HEK293 (cell line): Measurements from ENCODE around the gene HOXA3.

Source experiments
- CTCF ChIA-PET: fragments of 350-600 bp; formaldehyde crosslinking; extraction: SDS; loops from one replicate; lab custom pipeline; 2021; ENCODE audit warnings: antibody characterized with exemption; lab: Yijun Ruan, JAX
- POLR2A ChIA-PET: fragments of 300-600 bp; formaldehyde crosslinking; extraction: SDS; loops from one replicate; lab custom pipeline; 2020; ENCODE audit warnings: antibody characterized with exemption, inconsistent platforms; lab: Yijun Ruan, JAX
- H3K27ac ChIP-seq: fragments of 200-500 bp; sonication (Bioruptor generic); 2 replicates; pipeline ENCODE4 v1.5.1; 2014; ENCODE audit warnings: low read depth, low read length, control low read depth, inconsistent platforms; ENCODE audit errors: extremely low read depth
- H3K36me3 ChIP-seq, 2 experiments: fragments of 200-500 bp in 1 of 2; sonication (Bioruptor generic) in 1 of 2; 1 replicate in 1 of 2; 2 replicates in 1 of 2; pipeline ENCODE4 v1.5.1; 2014 to 2017; ENCODE audit warnings: inconsistent platforms in 2 of 2, low read length in 2 of 2; ENCODE audit not compliant: control insufficient read depth in 2 of 2, insufficient read depth in 1 of 2
- H3K4me1 ChIP-seq: fragments of 200-500 bp; sonication (Bioruptor generic); 2 replicates; pipeline ENCODE4 v1.5.1; 2014; ENCODE audit warnings: mild to moderate bottlenecking, low read length, inconsistent platforms; ENCODE audit not compliant: control insufficient read depth, insufficient read depth
- H3K4me3 ChIP-seq: 2 replicates; pipeline ENCODE4 v1.5.1; 2011; ENCODE audit warnings: low read depth, mild to moderate bottlenecking, control low read depth, low read length, moderate library complexity
- H3K9me3 ChIP-seq: fragments of 200-500 bp; sonication (Bioruptor generic); 2 replicates; pipeline ENCODE4 v1.5.1; 2014; ENCODE audit warnings: low read depth, low read length, inconsistent platforms; ENCODE audit not compliant: control insufficient read depth, insufficient read depth
- BCL11A ChIP-seq: fragments of 450-650 bp; formaldehyde crosslinking; IDR thresholded peaks from 2 replicates; pipeline ENCODE4 v1.5.1; 2016; ENCODE audit warnings: low read depth, missing biosample characterization, missing genetic modification characterization
- IKZF3 ChIP-seq: fragments of 450-650 bp; IDR thresholded peaks from 2 replicates; pipeline ENCODE4 v1.5.0; 2018; ENCODE audit warnings: missing biosample characterization, mild to moderate bottlenecking, missing genetic modification characterization, moderate library complexity
- PRDM1 ChIP-seq: fragments of 450-650 bp; formaldehyde crosslinking; IDR thresholded peaks from 2 replicates; pipeline ENCODE4; 2016; ENCODE audit warnings: missing biosample characterization, missing genetic modification characterization
- RBAK ChIP-seq: fragments of 450-650 bp; formaldehyde crosslinking; IDR thresholded peaks from 2 replicates; pipeline ENCODE4 v1.5.1; 2016; ENCODE audit warnings: missing biosample characterization, missing genetic modification characterization
- ZBTB8A ChIP-seq: fragments of 450-650 bp; formaldehyde crosslinking; IDR thresholded peaks from 2 replicates; pipeline ENCODE4 v1.5.1; 2016; ENCODE audit warnings: missing biosample characterization, missing genetic modification characterization
- ZFP3 ChIP-seq: fragments of 450-650 bp; formaldehyde crosslinking; IDR thresholded peaks from 2 replicates; pipeline ENCODE4 v1.5.1; 2016; ENCODE audit warnings: low read depth, missing biosample characterization, missing genetic modification characterization
- ZFP69B ChIP-seq: fragments of 450-650 bp; formaldehyde crosslinking; IDR thresholded peaks from 2 replicates; pipeline ENCODE4 v1.5.1; 2016; ENCODE audit warnings: missing biosample characterization, missing genetic modification characterization
- ZNF157 ChIP-seq: fragments of 450-650 bp; formaldehyde crosslinking; IDR thresholded peaks from 2 replicates; pipeline ENCODE4 v1.5.1; 2016; ENCODE audit warnings: missing biosample characterization, missing genetic modification characterization
- ZNF169 ChIP-seq: fragments of 450-650 bp; formaldehyde crosslinking; IDR thresholded peaks from 2 replicates; pipeline ENCODE4 v1.5.1; 2016; ENCODE audit warnings: missing biosample characterization, missing genetic modification characterization
- ZNF2 ChIP-seq: fragments of 450-650 bp; formaldehyde crosslinking; IDR thresholded peaks from 2 replicates; pipeline ENCODE4 v1.5.1; 2016; ENCODE audit warnings: missing biosample characterization, missing genetic modification characterization
- ZNF266 ChIP-seq: fragments of 450-650 bp; formaldehyde crosslinking; IDR thresholded peaks from 2 replicates; pipeline ENCODE4 v1.5.1; 2016; ENCODE audit warnings: missing biosample characterization, missing genetic modification characterization, low read depth
- ZNF311 ChIP-seq: fragments of 450-650 bp; formaldehyde crosslinking; IDR thresholded peaks from 2 replicates; pipeline ENCODE4 v1.5.1; 2017; ENCODE audit warnings: missing biosample characterization, missing genetic modification characterization, borderline replicate concordance
- ZNF335 ChIP-seq: fragments of 450-650 bp; formaldehyde crosslinking; conservative IDR thresholded peaks from 2 replicates; pipeline ENCODE4 v1.5.1; 2016; ENCODE audit warnings: missing biosample characterization, missing genetic modification characterization
- ZNF341 ChIP-seq: fragments of 450-650 bp; formaldehyde crosslinking; IDR thresholded peaks from 2 replicates; pipeline ENCODE4; 2016; ENCODE audit warnings: low read depth, missing biosample characterization, missing genetic modification characterization
- ZNF366 ChIP-seq: fragments of 450-650 bp; formaldehyde crosslinking; conservative IDR thresholded peaks from 2 replicates; pipeline ENCODE4 v1.5.1; 2016; ENCODE audit warnings: missing biosample characterization, missing genetic modification characterization
- ZNF391 ChIP-seq: fragments of 450-650 bp; formaldehyde crosslinking; IDR thresholded peaks from 2 replicates; pipeline ENCODE4 v1.5.1; 2016; ENCODE audit warnings: low read depth, missing biosample characterization, missing genetic modification characterization, borderline replicate concordance
- ZNF529 ChIP-seq: fragments of 450-650 bp; formaldehyde crosslinking; IDR thresholded peaks from 2 replicates; pipeline ENCODE4 v1.5.1; 2017; ENCODE audit warnings: missing genetic modification characterization, missing biosample characterization; ENCODE audit not compliant: insufficient replicate concordance
- ZNF549 ChIP-seq: fragments of 450-650 bp; IDR thresholded peaks from 2 replicates; pipeline ENCODE4 v1.5.1; 2018; ENCODE audit warnings: missing biosample characterization, missing genetic modification characterization, mild to moderate bottlenecking, inconsistent platforms, moderate library complexity
- ZNF629 ChIP-seq: fragments of 450-650 bp; formaldehyde crosslinking; IDR thresholded peaks from 2 replicates; pipeline ENCODE4 v1.5.1; 2017; ENCODE audit warnings: missing biosample characterization, missing genetic modification characterization
- TF ChIP-seq, protein P1 (sequence below): fragments of 450-650 bp; IDR thresholded peaks from 2 replicates; pipeline ENCODE4 v1.5.1; 2018; ENCODE audit warnings: missing biosample characterization, missing genetic modification characterization
- TF ChIP-seq, protein P2 (sequence below): fragments of 450-650 bp; formaldehyde crosslinking; IDR thresholded peaks from 2 replicates; pipeline ENCODE4 v1.5.1; 2016; ENCODE audit warnings: missing biosample characterization, missing genetic modification characterization
- TF ChIP-seq, protein P3 (sequence below): fragments of 450-650 bp; formaldehyde crosslinking; IDR thresholded peaks from 2 replicates; pipeline ENCODE4 v1.5.1; 2016; ENCODE audit warnings: missing biosample characterization, missing genetic modification characterization
- TF ChIP-seq, protein P4 (sequence below): fragments of 450-650 bp; formaldehyde crosslinking; IDR thresholded peaks from 2 replicates; pipeline ENCODE4 v1.5.1; 2017; ENCODE audit warnings: missing biosample characterization, mild to moderate bottlenecking, missing genetic modification characterization, moderate library complexity
- TF ChIP-seq, protein P5 (sequence below): fragments of 450-650 bp; formaldehyde crosslinking; conservative IDR thresholded peaks from 2 replicates; pipeline ENCODE4 v1.5.1; 2016; ENCODE audit warnings: low read depth, missing biosample characterization, missing genetic modification characterization
- TF ChIP-seq, protein P6 (sequence below): fragments of 450-650 bp; formaldehyde crosslinking; IDR thresholded peaks from 2 replicates; pipeline ENCODE4 v1.5.1; 2016; ENCODE audit warnings: missing biosample characterization, missing genetic modification characterization

HOXA3 gene

DNA sequence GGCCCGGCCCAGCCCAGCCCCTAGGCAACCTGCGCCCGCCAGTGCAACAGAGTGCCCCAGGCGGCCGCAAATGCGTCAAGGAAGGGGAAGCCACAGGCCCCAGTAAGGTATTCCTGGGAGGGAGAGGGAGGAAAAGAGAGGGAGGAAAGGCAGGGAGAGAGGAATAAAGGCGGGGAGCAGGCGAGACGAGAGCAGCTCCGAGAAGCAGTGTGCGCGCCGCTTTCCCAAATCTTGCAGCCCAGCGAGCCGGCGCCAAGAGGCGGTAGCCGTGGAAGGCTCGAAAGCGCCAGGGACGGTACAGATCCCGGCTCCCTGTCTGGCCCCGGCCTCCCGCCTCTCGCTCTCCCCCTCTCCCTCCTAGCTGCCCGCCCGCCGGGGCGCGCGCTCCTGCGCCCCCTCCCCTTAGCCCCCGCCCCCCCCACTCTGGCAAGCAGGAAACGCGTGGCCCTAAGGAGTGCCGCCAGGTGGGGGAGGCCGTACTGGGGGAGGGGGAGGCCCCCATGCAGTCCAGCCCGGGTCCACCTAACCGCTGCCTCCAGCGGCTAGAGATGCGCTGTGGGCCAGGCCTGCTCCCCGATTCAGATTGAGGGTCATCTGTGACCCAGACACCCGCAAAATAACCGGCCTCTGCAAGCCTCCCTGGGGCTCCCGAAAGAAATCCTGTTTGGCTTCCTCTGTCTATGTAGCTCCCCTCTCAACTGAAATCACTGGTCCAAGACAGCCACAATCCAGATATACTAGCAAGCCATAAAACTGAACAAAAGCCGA, 17.5 kb upstream of the HOXA3 start (continued):
- TF ChIP-seq ZNF629 (tag by site-specific recombination): no peak
- TF ChIP-seq, protein P1, sequence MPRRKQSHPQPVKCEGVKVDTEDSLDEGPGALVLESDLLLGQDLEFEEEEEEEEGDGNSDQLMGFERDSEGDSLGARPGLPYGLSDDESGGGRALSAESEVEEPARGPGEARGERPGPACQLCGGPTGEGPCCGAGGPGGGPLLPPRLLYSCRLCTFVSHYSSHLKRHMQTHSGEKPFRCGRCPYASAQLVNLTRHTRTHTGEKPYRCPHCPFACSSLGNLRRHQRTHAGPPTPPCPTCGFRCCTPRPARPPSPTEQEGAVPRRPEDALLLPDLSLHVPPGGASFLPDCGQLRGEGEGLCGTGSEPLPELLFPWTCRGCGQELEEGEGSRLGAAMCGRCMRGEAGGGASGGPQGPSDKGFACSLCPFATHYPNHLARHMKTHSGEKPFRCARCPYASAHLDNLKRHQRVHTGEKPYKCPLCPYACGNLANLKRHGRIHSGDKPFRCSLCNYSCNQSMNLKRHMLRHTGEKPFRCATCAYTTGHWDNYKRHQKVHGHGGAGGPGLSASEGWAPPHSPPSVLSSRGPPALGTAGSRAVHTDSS: no peak
- peak; percentile 56; the same call in 1 of the 2 replicates for TF ChIP-seq ZFP69B
- TF ChIP-seq IKZF3 (tag by site-specific recombination): peak; percentile 63
- no peak for TF ChIP-seq ZFP3 (tag by site-specific recombination)
- TF ChIP-seq ZNF169 (tag by site-specific recombination): no peak
- TF ChIP-seq ZNF311 (tag by site-specific recombination): no peak
- no peak for TF ChIP-seq ZNF157
- TF ChIP-seq, protein P2, sequence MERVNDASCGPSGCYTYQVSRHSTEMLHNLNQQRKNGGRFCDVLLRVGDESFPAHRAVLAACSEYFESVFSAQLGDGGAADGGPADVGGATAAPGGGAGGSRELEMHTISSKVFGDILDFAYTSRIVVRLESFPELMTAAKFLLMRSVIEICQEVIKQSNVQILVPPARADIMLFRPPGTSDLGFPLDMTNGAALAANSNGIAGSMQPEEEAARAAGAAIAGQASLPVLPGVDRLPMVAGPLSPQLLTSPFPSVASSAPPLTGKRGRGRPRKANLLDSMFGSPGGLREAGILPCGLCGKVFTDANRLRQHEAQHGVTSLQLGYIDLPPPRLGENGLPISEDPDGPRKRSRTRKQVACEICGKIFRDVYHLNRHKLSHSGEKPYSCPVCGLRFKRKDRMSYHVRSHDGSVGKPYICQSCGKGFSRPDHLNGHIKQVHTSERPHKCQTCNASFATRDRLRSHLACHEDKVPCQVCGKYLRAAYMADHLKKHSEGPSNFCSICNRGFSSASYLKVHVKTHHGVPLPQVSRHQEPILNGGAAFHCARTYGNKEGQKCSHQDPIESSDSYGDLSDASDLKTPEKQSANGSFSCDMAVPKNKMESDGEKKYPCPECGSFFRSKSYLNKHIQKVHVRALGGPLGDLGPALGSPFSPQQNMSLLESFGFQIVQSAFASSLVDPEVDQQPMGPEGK: peak; percentile 96
- TF ChIP-seq ZNF529 (tag by site-specific recombination): no peak
- TF ChIP-seq ZBTB8A (tag by site-specific recombination): peak; percentile 46
- no peak for TF ChIP-seq ZNF391 (tag by site-specific recombination)
- TF ChIP-seq BCL11A: peak; percentile 65; the same call in 1 of the 2 replicates

DNA sequence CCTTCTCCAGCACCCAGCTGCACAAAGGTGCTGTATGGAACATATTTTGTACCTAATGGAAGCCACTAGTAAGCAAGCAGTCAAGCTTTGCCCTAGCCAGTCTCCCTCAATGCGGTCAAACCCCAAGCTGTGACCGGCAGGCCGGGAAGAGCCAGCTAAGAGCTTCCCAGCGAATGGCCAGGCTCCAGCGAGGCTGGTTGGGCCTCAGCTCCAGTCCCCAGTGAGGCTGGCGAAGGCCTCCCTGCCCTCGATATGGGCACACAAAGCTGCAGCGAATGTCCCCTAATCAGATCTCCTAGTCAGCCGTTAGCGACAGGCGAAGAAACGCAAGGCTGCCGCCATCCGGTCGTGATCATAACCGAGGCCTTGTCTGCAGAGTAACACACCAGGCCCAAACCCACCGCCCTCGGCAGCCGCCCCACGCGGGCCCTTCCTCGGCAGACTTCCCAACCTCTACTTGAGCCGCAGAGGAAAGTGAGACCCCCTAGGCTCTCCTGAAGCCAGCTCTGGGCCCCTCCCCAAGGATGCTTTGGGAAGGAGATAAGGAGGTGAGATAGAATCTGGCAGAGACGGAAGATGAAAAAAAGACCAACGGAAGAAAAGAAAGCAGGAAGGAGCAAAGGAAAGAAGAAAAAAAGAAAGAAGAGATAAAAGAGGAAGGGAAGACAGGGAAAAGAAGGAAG, 16.0 kb upstream of the HOXA3 start:
- Histone ChIP-seq H3K36me3 (peaks cover 15 to 41% of the 10 kb centered on the region in 2 experiments), H3K27ac (peak overlapping the region; percentile 100), H3K9me3 (no peaks in the 10 kb centered on the region), H3K4me3 (peak overlapping the region; percentile 76), H3K4me1 (peaks cover 7% of the 10 kb centered on the region; the same call in 1 of the 2 replicates)
- ChIA-PET CTCF (interaction anchor here (0.6 to 1.6 kb wide), 9 partner anchors 14 to 1313 kb away, joined by 3 to 7 read pairs (median 4); no protein-coding TSS in a partner anchor), POLR2A (interaction anchor here (0.6 to 11.2 kb wide), 13 partner anchors 11 to 1585 kb away, joined by 3 to 237 read pairs (median 9); partner anchors contain the start of genes CBX3, HOXA11, HOXA5 and HOXA7)
- no peak for TF ChIP-seq ZNF549
- TF ChIP-seq, protein P3, sequence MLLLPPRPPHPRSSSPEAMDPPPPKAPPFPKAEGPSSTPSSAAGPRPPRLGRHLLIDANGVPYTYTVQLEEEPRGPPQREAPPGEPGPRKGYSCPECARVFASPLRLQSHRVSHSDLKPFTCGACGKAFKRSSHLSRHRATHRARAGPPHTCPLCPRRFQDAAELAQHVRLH (tag by site-specific recombination): 0 out of 2 replicates have a peak, but pooled peaks have one; percentile 11
- TF ChIP-seq ZNF266 (tag by site-specific recombination): 0 out of 2 replicates have a peak, but pooled peaks have one; percentile 4
- TF ChIP-seq ZNF366: peak; percentile 99
- TF ChIP-seq PRDM1: peak; percentile 86
- TF ChIP-seq ZNF341 (tag by site-specific recombination): peak; percentile 55; the same call in 1 of the 2 replicates
- TF ChIP-seq ZNF335: 0 out of 2 replicates have a peak, but pooled peaks have one; percentile 32
- TF ChIP-seq RBAK (tag by site-specific recombination): no peak
- peak; percentile 60; the same call in 1 of the 2 replicates for TF ChIP-seq ZNF2
- TF ChIP-seq, protein P4, sequence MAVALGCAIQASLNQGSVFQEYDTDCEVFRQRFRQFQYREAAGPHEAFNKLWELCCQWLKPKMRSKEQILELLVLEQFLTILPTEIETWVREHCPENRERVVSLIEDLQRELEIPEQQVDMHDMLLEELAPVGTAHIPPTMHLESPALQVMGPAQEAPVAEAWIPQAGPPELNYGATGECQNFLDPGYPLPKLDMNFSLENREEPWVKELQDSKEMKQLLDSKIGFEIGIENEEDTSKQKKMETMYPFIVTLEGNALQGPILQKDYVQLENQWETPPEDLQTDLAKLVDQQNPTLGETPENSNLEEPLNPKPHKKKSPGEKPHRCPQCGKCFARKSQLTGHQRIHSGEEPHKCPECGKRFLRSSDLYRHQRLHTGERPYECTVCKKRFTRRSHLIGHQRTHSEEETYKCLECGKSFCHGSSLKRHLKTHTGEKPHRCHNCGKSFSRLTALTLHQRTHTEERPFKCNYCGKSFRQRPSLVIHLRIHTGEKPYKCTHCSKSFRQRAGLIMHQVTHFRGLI (tag by site-specific recombination): 0 out of 2 replicates have a peak, but pooled peaks have one; percentile 12
- TF ChIP-seq, protein P5, sequence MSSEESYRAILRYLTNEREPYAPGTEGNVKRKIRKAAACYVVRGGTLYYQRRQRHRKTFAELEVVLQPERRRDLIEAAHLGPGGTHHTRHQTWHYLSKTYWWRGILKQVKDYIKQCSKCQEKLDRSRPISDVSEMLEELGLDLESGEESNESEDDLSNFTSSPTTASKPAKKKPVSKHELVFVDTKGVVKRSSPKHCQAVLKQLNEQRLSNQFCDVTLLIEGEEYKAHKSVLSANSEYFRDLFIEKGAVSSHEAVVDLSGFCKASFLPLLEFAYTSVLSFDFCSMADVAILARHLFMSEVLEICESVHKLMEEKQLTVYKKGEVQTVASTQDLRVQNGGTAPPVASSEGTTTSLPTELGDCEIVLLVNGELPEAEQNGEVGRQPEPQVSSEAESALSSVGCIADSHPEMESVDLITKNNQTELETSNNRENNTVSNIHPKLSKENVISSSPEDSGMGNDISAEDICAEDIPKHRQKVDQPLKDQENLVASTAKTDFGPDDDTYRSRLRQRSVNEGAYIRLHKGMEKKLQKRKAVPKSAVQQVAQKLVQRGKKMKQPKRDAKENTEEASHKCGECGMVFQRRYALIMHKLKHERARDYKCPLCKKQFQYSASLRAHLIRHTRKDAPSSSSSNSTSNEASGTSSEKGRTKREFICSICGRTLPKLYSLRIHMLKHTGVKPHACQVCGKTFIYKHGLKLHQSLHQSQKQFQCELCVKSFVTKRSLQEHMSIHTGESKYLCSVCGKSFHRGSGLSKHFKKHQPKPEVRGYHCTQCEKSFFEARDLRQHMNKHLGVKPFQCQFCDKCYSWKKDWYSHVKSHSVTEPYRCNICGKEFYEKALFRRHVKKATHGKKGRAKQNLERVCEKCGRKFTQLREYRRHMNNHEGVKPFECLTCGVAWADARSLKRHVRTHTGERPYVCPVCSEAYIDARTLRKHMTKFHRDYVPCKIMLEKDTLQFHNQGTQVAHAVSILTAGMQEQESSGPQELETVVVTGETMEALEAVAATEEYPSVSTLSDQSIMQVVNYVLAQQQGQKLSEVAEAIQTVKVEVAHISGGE (tag by site-specific recombination): 0 out of 2 replicates have a peak, but pooled peaks have one; percentile 33
- TF ChIP-seq, protein P6, sequence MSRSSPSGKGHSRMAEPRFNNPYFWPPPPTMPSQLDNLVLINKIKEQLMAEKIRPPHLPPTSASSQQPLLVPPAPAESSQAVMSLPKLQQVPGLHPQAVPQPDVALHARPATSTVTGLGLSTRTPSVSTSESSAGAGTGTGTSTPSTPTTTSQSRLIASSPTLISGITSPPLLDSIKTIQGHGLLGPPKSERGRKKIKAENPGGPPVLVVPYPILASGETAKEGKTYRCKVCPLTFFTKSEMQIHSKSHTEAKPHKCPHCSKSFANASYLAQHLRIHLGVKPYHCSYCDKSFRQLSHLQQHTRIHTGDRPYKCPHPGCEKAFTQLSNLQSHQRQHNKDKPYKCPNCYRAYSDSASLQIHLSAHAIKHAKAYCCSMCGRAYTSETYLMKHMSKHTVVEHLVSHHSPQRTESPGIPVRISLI (tag by site-specific recombination): peak; percentile 88; the same call in 1 of the 2 replicates
